ENCODE results near the gene POR.

The POR gene

GRCh38 chr7:75916685-75917634, 2.0 kb downstream of the POR start:
- no peak for DNase-seq

- DNase-seq, result peak; percentile 72
These were observed 5.6 kb downstream of the POR start for GRCh38 chr7:75920431-75921161.

- DNase-seq, result no peak
These were observed 6.5 kb downstream of the POR start for GRCh38 chr7:75921479-75921878.

- DNase-seq, result no peak
These were observed 8.1 kb downstream of the POR start for GRCh38 chr7:75922966-75923603.

GRCh38 chr7:75924256-75924655, 9.3 kb downstream of the POR start:
- no peak for DNase-seq

- no peak for DNase-seq
These were observed 9.9 kb downstream of the POR start for GRCh38 chr7:75924889-75925288.

- no peak for DNase-seq
These were observed 10.9 kb downstream of the POR start for GRCh38 chr7:75925717-75926435.

GRCh38 chr7:75928568-75928914, 13.6 kb downstream of the POR start:
- no peak for DNase-seq

GRCh38 chr7:75931680-75932079, 16.7 kb downstream of the POR start:
- DNase-seq, result no peak

- no peak for DNase-seq
These were observed 23.2 kb downstream of the POR start for GRCh38 chr7:75937958-75938786.

- DNase-seq, result no peak
These were observed 24.0 kb downstream of the POR start for GRCh38 chr7:75938921-75939320.

- no peak for DNase-seq
These were observed 28.9 kb downstream of the POR start for GRCh38 chr7:75943864-75944263.

- DNase-seq, result no peak
These were observed 29.6 kb downstream of the POR start for GRCh38 chr7:75944507-75944906.

GRCh38 chr7:75945297-75946168, 30.6 kb downstream of the POR start:
- no peak for DNase-seq

- no peak for DNase-seq
These were observed 31.4 kb downstream of the POR start for GRCh38 chr7:75946207-75946855.

- no peak for DNase-seq
These were observed 33.2 kb downstream of the POR start for GRCh38 chr7:75948179-75948578.

GRCh38 chr7:75950111-75950681, 35.2 kb downstream of the POR start:
- DNase-seq, result no peak

- DNase-seq, result no peak
These were observed 36.6 kb downstream of the POR start for GRCh38 chr7:75951506-75951905.

GRCh38 chr7:75953431-75953830, 38.5 kb downstream of the POR start:
- no peak for DNase-seq

- DNase-seq, result no peak
These were observed 39.0 kb downstream of the POR start for GRCh38 chr7:75953931-75954330.

Measured in activated effector memory CD4-positive, alpha-beta T cell treated with anti-CD3 and anti-CD28 coated beads, Interleukin-2, amount 50 U/mL, for 16 hours (primary cell).